Retinal pigment epithelial cell (primary cell): ENCODE measurements around the gene MOCOS.

Experiments
- DNase-seq: peaks from one replicate; pipeline ENCODE4 v3.0.0-alpha.2; 2010; ENCODE audit warnings: low read depth
- H3K4me3 ChIP-seq: 2 replicates; pipeline ENCODE4 v1.5.1; 2011; ENCODE audit warnings: mild to moderate bottlenecking, low read length, control low read depth, moderate library complexity
- CTCF ChIP-seq: conservative IDR thresholded peaks from 2 replicates; pipeline ENCODE4 v1.5.1; 2011; ENCODE audit warnings: low read depth, low read length, control low read depth, inconsistent platforms

The MOCOS gene

DNA sequence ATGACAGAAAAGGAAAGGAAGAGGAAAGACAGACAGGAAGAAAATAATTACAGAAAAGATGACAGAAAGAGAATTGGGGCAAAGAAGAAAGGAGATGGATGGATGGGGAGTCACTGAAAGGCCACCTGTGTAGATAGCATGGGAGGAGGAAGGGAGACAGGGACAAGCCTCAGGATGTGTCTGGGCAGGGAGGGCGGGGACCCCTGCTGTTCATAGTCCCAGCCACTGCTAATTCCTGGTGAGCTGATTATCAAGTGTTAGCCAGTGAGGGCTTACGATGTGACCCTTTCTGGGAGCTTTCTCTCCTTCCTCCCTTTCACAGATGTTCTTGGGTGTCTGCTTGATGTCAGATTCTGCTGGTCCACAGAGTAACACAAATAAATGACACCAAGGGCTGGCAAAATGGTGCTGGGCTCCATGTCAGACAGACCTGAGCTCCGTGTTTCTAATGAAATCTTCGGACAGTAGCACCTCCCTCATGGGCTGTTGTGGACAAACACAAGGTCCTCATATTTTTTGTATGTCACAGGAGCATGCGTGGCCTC lies 123.8 kb downstream of the MOCOS start:
- no peak overlapping the region for H3K4me3 ChIP-seq
- TF ChIP-seq CTCF = no peak
- no peak for DNase-seq

- H3K4me3 ChIP-seq = no peak overlapping the region
- DNase-seq = no peak
- no peak for TF ChIP-seq CTCF
Measured at GRCh38 chr18:36312806-36313395, 125.6 kb downstream of the MOCOS start.

GRCh38 chr18:36314098-36314497 lies 126.8 kb downstream of the MOCOS start:
- no peak overlapping the region for H3K4me3 ChIP-seq
- no peak for TF ChIP-seq CTCF
- DNase-seq = no peak

GRCh38 chr18:36314754-36315153 lies 127.5 kb downstream of the MOCOS start:
- H3K4me3 ChIP-seq = no peak overlapping the region
- TF ChIP-seq CTCF = no peak
- no peak for DNase-seq

DNA sequence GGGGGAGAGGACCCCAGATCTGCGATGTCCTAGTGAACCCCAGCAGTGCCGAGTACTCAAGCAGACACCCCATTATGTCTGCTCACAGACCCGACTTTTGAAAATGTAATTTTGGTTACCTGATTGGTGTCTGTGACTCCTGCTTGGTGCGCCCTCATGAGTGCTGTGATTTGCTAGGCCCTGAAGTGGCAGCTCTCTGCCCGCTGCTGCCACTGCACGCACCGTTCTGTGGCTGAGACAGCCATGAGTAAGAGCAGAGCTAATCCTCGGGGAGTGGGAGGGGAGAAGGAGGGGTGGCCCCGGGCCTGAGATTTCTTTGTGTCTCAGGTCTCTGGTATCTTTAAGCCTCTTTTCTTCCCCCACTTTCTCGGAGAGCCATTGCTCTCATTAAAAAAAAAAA lies 128.4 kb downstream of the MOCOS start:
- TF ChIP-seq CTCF = no peak
- H3K4me3 ChIP-seq = no peak overlapping the region
- DNase-seq = peak; percentile 79

- no peak for DNase-seq
- H3K4me3 ChIP-seq = no peak overlapping the region
- TF ChIP-seq CTCF = no peak
Measured at GRCh38 chr18:36316246-36316645, 128.9 kb downstream of the MOCOS start.
